Measurements from ENCODE around the gene STIMATE. TPM values are rescaled to one million over a fixed set of nuclear protein-coding genes. Genes with fewer than 3 reads are reported as not detected.

STIMATE gene
- total RNA-seq, 2 experiments from 2014 or later, result 18.1 to 19.0 TPM

DNA sequence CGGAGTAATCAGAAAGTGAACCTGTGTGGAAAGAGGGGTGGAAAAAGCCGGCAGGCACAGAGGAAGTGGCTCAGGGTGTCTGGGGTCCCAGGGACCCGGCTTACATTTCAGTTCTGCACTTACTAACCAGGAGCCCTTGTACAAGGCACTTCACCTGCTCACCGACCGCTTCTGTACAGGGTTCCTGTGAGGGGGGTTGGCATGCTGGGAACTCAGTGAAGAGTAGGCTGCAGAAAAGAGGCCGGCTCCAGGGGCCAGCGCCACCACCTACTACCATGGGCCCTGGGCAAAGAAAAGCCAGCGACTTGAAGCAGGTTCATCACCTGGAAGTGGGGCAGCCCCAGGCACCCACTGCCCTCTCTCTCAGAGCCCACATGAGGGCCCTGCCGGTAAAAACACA, 6.2 kb downstream of the STIMATE start:
- POLR2A ChIA-PET, result no interaction called here
- Histone ChIP-seq H3K36me3 (ENCODE audit: insufficient read depth, low read length) (peaks cover 13% of the 10 kb centered on the region; the same call in 1 of the 2 replicates), H2AFZ (ENCODE audit: low read length) (no peak overlapping the region), H3K4me2 (ENCODE audit: low read length) (no peak overlapping the region), H3K79me2 (ENCODE audit: insufficient read depth, low read depth, low read length) (no peaks in the 10 kb centered on the region), H3K27ac (ENCODE audit: low read depth, low read length, poor library complexity, severe bottlenecking) (no peak overlapping the region), H3K9me3 (ENCODE audit: low read length) (no peaks in the 10 kb centered on the region), H3K4me3 (ENCODE audit: low read depth, low read length, poor library complexity, severe bottlenecking) (no peak overlapping the region), H3K4me1 (ENCODE audit: insufficient read depth, low read length, poor library complexity, severe bottlenecking) (peaks cover 7% of the 10 kb centered on the region), H3K9me2 (ENCODE audit: insufficient read depth, low read length) (no peaks in the 10 kb centered on the region), H4K20me1 (ENCODE audit: insufficient read depth, low read length) (0 out of 2 replicates have a peak, but pooled peaks cover 9% of the 10 kb centered on the region)
- no TSS peak for BruUV-seq (replicated peaks)
- intact Hi-C loops (cut with micrococcal nuclease; ENCODE audit: unreplicated experiment), result no loop called here
- TF ChIP-seq, protein P1, sequence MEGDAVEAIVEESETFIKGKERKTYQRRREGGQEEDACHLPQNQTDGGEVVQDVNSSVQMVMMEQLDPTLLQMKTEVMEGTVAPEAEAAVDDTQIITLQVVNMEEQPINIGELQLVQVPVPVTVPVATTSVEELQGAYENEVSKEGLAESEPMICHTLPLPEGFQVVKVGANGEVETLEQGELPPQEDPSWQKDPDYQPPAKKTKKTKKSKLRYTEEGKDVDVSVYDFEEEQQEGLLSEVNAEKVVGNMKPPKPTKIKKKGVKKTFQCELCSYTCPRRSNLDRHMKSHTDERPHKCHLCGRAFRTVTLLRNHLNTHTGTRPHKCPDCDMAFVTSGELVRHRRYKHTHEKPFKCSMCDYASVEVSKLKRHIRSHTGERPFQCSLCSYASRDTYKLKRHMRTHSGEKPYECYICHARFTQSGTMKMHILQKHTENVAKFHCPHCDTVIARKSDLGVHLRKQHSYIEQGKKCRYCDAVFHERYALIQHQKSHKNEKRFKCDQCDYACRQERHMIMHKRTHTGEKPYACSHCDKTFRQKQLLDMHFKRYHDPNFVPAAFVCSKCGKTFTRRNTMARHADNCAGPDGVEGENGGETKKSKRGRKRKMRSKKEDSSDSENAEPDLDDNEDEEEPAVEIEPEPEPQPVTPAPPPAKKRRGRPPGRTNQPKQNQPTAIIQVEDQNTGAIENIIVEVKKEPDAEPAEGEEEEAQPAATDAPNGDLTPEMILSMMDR (conservative IDR thresholded peaks at IDR 0.05; ENCODE audit: low read length), result no peak
- TF ChIP-seq EZH2phosphoT487 (IDR thresholded peaks at IDR 0.05; ENCODE audit: borderline replicate concordance, low read depth, low read length), result no peak
- CTCF ChIA-PET (ENCODE audit: unreplicated experiment), result no interaction called here
- DNase-seq (ENCODE audit: low spot score), result no peak

DNA sequence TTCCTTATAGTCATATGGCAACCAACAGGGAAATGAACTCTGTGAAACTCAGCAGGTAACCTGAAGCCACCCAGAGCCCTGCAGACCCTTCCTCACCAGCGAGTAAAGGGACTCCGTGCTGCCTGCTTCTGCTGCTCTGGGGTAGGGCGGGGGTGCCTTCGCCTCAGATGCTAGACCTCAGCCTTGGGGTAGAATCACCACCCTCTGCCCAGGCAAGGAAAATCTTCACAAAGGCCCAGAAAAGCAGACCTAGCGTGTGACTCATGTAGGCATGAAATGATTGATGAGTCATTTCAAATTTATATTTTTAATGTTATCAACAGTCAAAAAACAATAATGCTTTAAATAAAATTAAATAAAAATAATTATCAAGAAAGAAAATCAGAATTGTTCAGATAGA, 6.6 kb downstream of the STIMATE start:
- Histone ChIP-seq H3K9me3 (ENCODE audit: low read length) (no peaks in the 10 kb centered on the region), H3K36me3 (ENCODE audit: insufficient read depth, low read length) (peaks cover 17% of the 10 kb centered on the region), H3K79me2 (ENCODE audit: insufficient read depth, low read depth, low read length) (no peaks in the 10 kb centered on the region), H3K9me2 (ENCODE audit: insufficient read depth, low read length) (no peaks in the 10 kb centered on the region), H3K4me2 (ENCODE audit: low read length) (no peak overlapping the region), H3K27ac (ENCODE audit: low read depth, low read length, poor library complexity, severe bottlenecking) (no peak overlapping the region), H4K20me1 (ENCODE audit: insufficient read depth, low read length) (0 out of 2 replicates have a peak, but pooled peaks cover 9% of the 10 kb centered on the region), H2AFZ (ENCODE audit: low read length) (no peak overlapping the region), H3K4me1 (ENCODE audit: insufficient read depth, low read length, poor library complexity, severe bottlenecking) (peaks cover 3% of the 10 kb centered on the region), H3K4me3 (ENCODE audit: low read depth, low read length, poor library complexity, severe bottlenecking) (no peak overlapping the region)
- no TSS peak for BruUV-seq (replicated peaks)
- DNase-seq (ENCODE audit: low spot score), result no peak
- TF ChIP-seq, protein P1 (conservative IDR thresholded peaks at IDR 0.05; ENCODE audit: low read length), result no peak
- TF ChIP-seq EZH2phosphoT487 (IDR thresholded peaks at IDR 0.05; ENCODE audit: borderline replicate concordance, low read depth, low read length), result no peak
- intact Hi-C loops (cut with micrococcal nuclease; ENCODE audit: unreplicated experiment), result no loop called here
- ChIA-PET POLR2A (no interaction called here), CTCF (ENCODE audit: unreplicated experiment) (no interaction called here)

DNA sequence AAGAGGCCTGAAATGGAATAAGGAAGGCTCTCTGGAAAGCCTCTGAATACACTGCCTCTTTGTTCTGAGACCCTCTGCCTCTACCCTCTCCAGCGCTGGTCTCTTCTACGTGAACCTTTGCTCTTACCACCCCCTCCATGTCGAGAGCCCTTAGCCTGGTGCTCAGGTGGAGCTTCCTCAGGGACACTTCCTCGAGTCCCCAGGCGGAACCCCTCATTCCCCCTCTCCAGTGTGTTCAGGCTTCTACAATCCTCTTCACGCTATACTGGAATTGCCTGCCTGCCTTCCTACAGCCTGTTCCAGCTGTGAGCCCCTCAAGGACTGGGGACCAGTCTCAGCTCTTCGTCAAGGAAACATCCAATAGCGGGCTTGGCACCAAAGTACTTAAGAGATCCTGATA, 7.4 kb downstream of the STIMATE start:
- Histone ChIP-seq H3K4me3 (ENCODE audit: low read depth, low read length, poor library complexity, severe bottlenecking) (no peak overlapping the region), H3K4me1 (ENCODE audit: insufficient read depth, low read length, poor library complexity, severe bottlenecking) (no peaks in the 10 kb centered on the region), H3K9me3 (ENCODE audit: low read length) (no peaks in the 10 kb centered on the region; the same call in 1 of the 2 replicates), H3K9me2 (ENCODE audit: insufficient read depth, low read length) (no peaks in the 10 kb centered on the region), H3K27ac (ENCODE audit: low read depth, low read length, poor library complexity, severe bottlenecking) (no peak overlapping the region), H3K79me2 (ENCODE audit: insufficient read depth, low read depth, low read length) (no peaks in the 10 kb centered on the region), H3K36me3 (ENCODE audit: insufficient read depth, low read length) (peaks cover 26% of the 10 kb centered on the region), H2AFZ (ENCODE audit: low read length) (no peak overlapping the region), H3K4me2 (ENCODE audit: low read length) (no peak overlapping the region), H4K20me1 (ENCODE audit: insufficient read depth, low read length) (0 out of 2 replicates have a peak, but pooled peaks cover 9% of the 10 kb centered on the region)
- DNase-seq (ENCODE audit: low spot score), result no peak
- intact Hi-C loops (cut with micrococcal nuclease; ENCODE audit: unreplicated experiment), result no loop called here
- BruUV-seq (replicated peaks), result no TSS peak
- POLR2A ChIA-PET, result no interaction called here
- CTCF ChIA-PET (ENCODE audit: unreplicated experiment), result no interaction called here
- TF ChIP-seq, protein P1 (conservative IDR thresholded peaks at IDR 0.05; ENCODE audit: low read length), result no peak
- TF ChIP-seq EZH2phosphoT487 (IDR thresholded peaks at IDR 0.05; ENCODE audit: borderline replicate concordance, low read depth, low read length), result no peak

Measured in OCI-LY7 (cell line).